Esophagus muscularis mucosa (tissue), 4 donors: Measurements from ENCODE around the gene XRCC3.

Experiments used
- CTCF ChIP-seq, 3 experiments: fragments of 200-600 bp in 2 of 3; fragments of 450-650 bp in 1 of 3; sonication (generic) in 2 of 3; IDR thresholded peaks; one replicate each; pipeline ENCODE4 v1.5.1; 2017 to 2019; ENCODE audit warnings: antibody characterized with exemption in 3 of 3, mild to moderate bottlenecking in 2 of 3, moderate library complexity in 1 of 3
- EP300 ChIP-seq: sonication (generic); formaldehyde crosslinking; IDR thresholded peaks from one replicate; pipeline ENCODE4 v1.6.1; 2017; ENCODE audit warnings: antibody characterized with exemption
- POLR2A ChIP-seq: fragments of 450-650 bp; IDR thresholded peaks from one replicate; pipeline ENCODE4 v1.6.1; 2017; ENCODE audit warnings: antibody characterized with exemption, moderate library complexity, mild to moderate bottlenecking, low read depth

GRCh38 chr14:103740991-103741689, 25.9 kb upstream of the XRCC3 start:
- no peak for TF ChIP-seq CTCF (IDR thresholded peaks at IDR 0.05)
- no peak for TF ChIP-seq EP300
- TF ChIP-seq POLR2A: no peak
